HepG2 (cell line): ENCODE measurements around the gene YWHAQ. TPM values are rescaled to one million over a fixed set of nuclear protein-coding genes. Genes with fewer than 3 reads are reported as not detected.

Source experiments
- AHR ChIP-seq: IDR thresholded peaks from 2 replicates; pipeline ENCODE4 v1.6.1; 2018; ENCODE audit warnings: missing genetic modification reagents, missing compliant biosample characterization
- ARID2 ChIP-seq: sonication (generic); formaldehyde crosslinking; IDR thresholded peaks from 2 replicates; pipeline ENCODE4 v1.8.1; 2022; ENCODE audit warnings: mild to moderate bottlenecking, missing genetic modification reagents, borderline replicate concordance
- CERS6 ChIP-seq: sonication (generic); formaldehyde crosslinking; IDR thresholded peaks from 2 replicates; pipeline ENCODE4 v1.5.0; 2020; ENCODE audit warnings: missing genetic modification reagents
- E2F2 ChIP-seq: sonication (generic); formaldehyde crosslinking; IDR thresholded peaks from 2 replicates; pipeline ENCODE4 v1.4.0; 2020; ENCODE audit warnings: missing genetic modification reagents, borderline replicate concordance
- EP300 ChIP-seq, 3 experiments: sonication (generic) in 1 of 3; formaldehyde crosslinking in 1 of 3; IDR thresholded peaks; 2 replicates each; pipeline versions ENCODE4 v1.5.1 to v1.6.1; 2011 to 2020; ENCODE audit warnings: low read depth in 2 of 3, low read length in 2 of 3, borderline replicate concordance in 1 of 3, improper control_type of control experiment in 1 of 3, mild to moderate bottlenecking in 1 of 3, missing genetic modification reagents in 1 of 3, moderate library complexity in 1 of 3
- NFIB ChIP-seq: sonication (generic); formaldehyde crosslinking; IDR thresholded peaks from 2 replicates; pipeline ENCODE4 v1.9.0; 2021; ENCODE audit warnings: missing genetic modification reagents, mild to moderate bottlenecking, borderline replicate concordance
- PITX1 ChIP-seq: sonication (generic); formaldehyde crosslinking; IDR thresholded peaks from 2 replicates; pipeline ENCODE4 v1.5.1; 2020; ENCODE audit warnings: mild to moderate bottlenecking, missing genetic modification reagents
- ZFP36L2 ChIP-seq: sonication (generic); formaldehyde crosslinking; IDR thresholded peaks from 2 replicates; pipeline ENCODE4 v1.4.0; 2020; ENCODE audit warnings: missing genetic modification reagents
- ZNF276 ChIP-seq: sonication (generic); formaldehyde crosslinking; IDR thresholded peaks from 2 replicates; pipeline ENCODE4 v1.4.0; 2020; ENCODE audit warnings: mild to moderate bottlenecking, low read depth, missing genetic modification reagents
- ZNF318 ChIP-seq: sonication (generic); formaldehyde crosslinking; IDR thresholded peaks from 2 replicates; pipeline ENCODE4 v1.4.0; 2020; ENCODE audit warnings: mild to moderate bottlenecking, missing genetic modification reagents
- ZNF354B ChIP-seq: sonication (generic); formaldehyde crosslinking; IDR thresholded peaks from 2 replicates; pipeline ENCODE4 v1.8.0; 2022; ENCODE audit warnings: mild to moderate bottlenecking, missing genetic modification reagents
- ZNF430 ChIP-seq: sonication (generic); formaldehyde crosslinking; IDR thresholded peaks from 2 replicates; pipeline ENCODE4 v1.9.0; 2021; ENCODE audit warnings: mild to moderate bottlenecking, missing genetic modification reagents
- ZSCAN5A ChIP-seq: sonication (generic); formaldehyde crosslinking; IDR thresholded peaks from 2 replicates; pipeline ENCODE4 v1.8.0; 2022; ENCODE audit warnings: mild to moderate bottlenecking, missing genetic modification reagents, borderline replicate concordance
- polyA plus RNA-seq, 8 experiments: library from polyadenylated mRNA; depleted of rRNA in 3 of 8; stranded (reverse) in 7 of 8; unstranded in 1 of 8; fragments of >200 nt; fragmentation: Illumina TruSeq in 4 of 8; extraction: Trizol in 4 of 8; gene quantifications; 2 replicates each; pipeline versions ENCODE4 v1.2.1 to v1.2.3, GENCODE V29; 2011 to 2016; ENCODE audit warnings: low read depth in 4 of 8, missing spikeins in 1 of 8, mixed read lengths in 1 of 8; ENCODE audit not compliant: insufficient read depth in 1 of 8
- total RNA-seq, 5 experiments: library from RNA; depleted of rRNA; stranded (reverse); fragments of >200 nt; fragmentation: Illumina TruSeq; extraction: Trizol; gene quantifications; 2 replicates each; pipeline ENCODE4 v1.2.3, GENCODE V29; 2016; ENCODE audit warnings: low read depth in 1 of 5

Gene YWHAQ
- total and polyA plus RNA-seq, 2 of the 13 experiments (the other 11 are each of a cell fraction or from before 2014, with no cell fraction given), result 160 to 304 TPM

- no peak for TF ChIP-seq ZNF318
- TF ChIP-seq ZNF276 (CRISPR knock-in tag), result no peak
- no peak for TF ChIP-seq ZNF354B (CRISPR knock-in tag)
- TF ChIP-seq AHR, result no peak
- TF ChIP-seq NFIB (CRISPR knock-in tag), result 0 out of 2 replicates have a peak, but pooled peaks have one; percentile 63
- no peak for TF ChIP-seq CERS6 (CRISPR knock-in tag)
- TF ChIP-seq ZNF430 (CRISPR knock-in tag), result 0 out of 2 replicates have a peak, but pooled peaks have one; percentile 45
- TF ChIP-seq EP300 (IDR thresholded peaks at IDR 0.05; ENCODE audit: low read depth in 2 of 2, low read length in 2 of 2), result no peak
- TF ChIP-seq EP300 (CRISPR knock-in tag; IDR thresholded peaks at IDR 0.05; ENCODE audit: borderline replicate concordance), result no peak
- TF ChIP-seq ZFP36L2, result no peak
- no peak for TF ChIP-seq E2F2
- TF ChIP-seq PITX1 (CRISPR knock-in tag), result no peak
- TF ChIP-seq ARID2 (CRISPR knock-in tag), result no peak
- no peak for TF ChIP-seq ZSCAN5A (CRISPR knock-in tag)
Measured at GRCh38 chr2:9631878-9632700, 1.3 kb upstream of the YWHAQ start (continued).
